Endothelial cell of umbilical vein (primary cell): ENCODE results near the gene STX8.

ENCODE experiments used
- CTCF ChIP-seq, 2 donors: IDR thresholded peaks; 1 replicate in 1 of 2; 2 replicates in 1 of 2; pipeline ENCODE4 v1.5.1; 2011; ENCODE audit warnings: low read length in 2 of 2, mild to moderate bottlenecking in 2 of 2, moderate library complexity in 2 of 2, control low read depth in 1 of 2, inconsistent platforms in 1 of 2, low read depth in 1 of 2; ENCODE audit not compliant: insufficient read depth in 1 of 2; ENCODE audit errors: extremely low read depth in 1 of 2
- GATA2 ChIP-seq: IDR thresholded peaks from 2 replicates; pipeline ENCODE4 v1.7.0; 2011; ENCODE audit warnings: low read depth, mild to moderate bottlenecking, moderate library complexity, mixed read lengths, low read length; ENCODE audit not compliant: insufficient read length, insufficient read depth
- POLR2AphosphoS5 ChIP-seq: IDR thresholded peaks from 2 replicates; pipeline ENCODE4 v1.6.1; 2012; ENCODE audit warnings: low read depth, mild to moderate bottlenecking, control low read depth, low read length, moderate library complexity; ENCODE audit not compliant: insufficient read depth

DNA sequence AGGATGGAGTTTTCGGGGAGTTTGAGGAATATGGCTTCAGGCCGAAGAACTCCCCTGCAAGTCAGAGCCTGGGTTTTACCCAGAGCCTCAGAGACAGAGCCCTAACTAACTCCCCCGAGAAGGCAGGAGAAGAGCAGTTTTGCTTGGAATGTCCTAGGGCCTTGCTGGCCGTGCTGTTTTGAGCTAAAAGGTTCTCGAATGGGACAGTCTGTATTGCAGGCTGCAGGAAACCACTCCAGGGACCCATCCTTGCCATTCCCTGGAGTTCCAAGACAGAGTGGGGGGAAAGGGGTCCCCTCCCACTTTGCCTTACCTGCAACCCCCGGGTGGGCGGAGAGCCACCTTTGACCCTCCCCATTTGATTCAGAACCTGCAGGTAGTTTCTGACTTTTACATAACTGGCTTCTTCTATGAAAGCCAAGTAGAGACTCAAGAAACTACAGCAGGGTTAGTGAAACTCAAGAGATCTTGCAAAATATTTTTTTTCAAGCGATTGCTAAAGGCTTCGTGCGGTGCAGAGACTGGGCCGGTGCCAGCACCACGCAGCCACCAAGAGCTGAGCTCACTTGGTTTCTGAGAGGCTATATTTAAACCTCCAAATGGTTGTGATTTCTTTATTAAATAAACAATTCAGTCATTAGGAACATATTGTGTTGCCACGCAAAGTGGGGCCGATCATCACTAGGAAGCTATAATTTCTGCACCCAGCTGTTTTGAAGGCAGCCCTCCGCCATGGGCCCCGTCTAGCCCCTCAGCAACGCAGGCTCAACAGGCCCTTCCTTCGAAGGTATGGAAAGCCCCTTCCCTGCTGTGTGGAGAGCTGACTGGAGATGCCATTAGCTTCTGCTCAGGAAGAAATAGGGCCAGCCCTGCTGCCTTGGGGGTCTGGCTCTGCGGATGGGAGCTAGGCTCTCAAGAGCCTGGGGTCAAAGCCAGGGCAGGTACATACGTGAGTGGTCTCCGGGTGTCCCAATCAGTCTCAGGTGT lies 331.3 kb downstream of the STX8 start:
- TF ChIP-seq CTCF (IDR thresholded peaks at IDR 0.05; ENCODE audit: extremely low read depth in 1 of 2, insufficient read depth in 1 of 2, low read depth in 1 of 2, low read length in 2 of 2) (no peak), POLR2AphosphoS5 (no peak), GATA2 (no peak)
